A549 (cell line): Measurements from ENCODE around the gene C3orf20.

ENCODE experiments used
- CEBPB ChIP-seq, 2 experiments: fragments of >200 bp in 1 of 2; sonication (Bioruptor Twin) in 1 of 2; formaldehyde crosslinking in 1 of 2; IDR thresholded peaks; 2 replicates each; pipeline ENCODE4 v1.6.1; 2012 to 2016
- CHD2 ChIP-seq: fragments of 150-350 bp; IDR thresholded peaks from 2 replicates; pipeline ENCODE4 v1.6.1; 2014; ENCODE audit warnings: low read length; ENCODE audit not compliant: partially characterized antibody
- EP300 ChIP-seq, 2 experiments: fragments of >200 bp; sonication (Bioruptor Twin); formaldehyde crosslinking; IDR thresholded peaks; 2 replicates in 1 of 2; 3 replicates in 1 of 2; pipeline ENCODE4 v1.6.1; 2016 to 2017
- MYC ChIP-seq: IDR thresholded peaks from 2 replicates; pipeline ENCODE4 v1.6.1; 2012; ENCODE audit warnings: mild to moderate bottlenecking, inconsistent platforms, low read length, improper control_type of control experiment, borderline replicate concordance
- NFE2L2 ChIP-seq: fragments of 150-350 bp; conservative IDR thresholded peaks from 2 replicates; pipeline ENCODE4 v1.6.1; 2014; ENCODE audit warnings: low read length
- POLR2A ChIP-seq: IDR thresholded peaks from 2 replicates; pipeline ENCODE4 v1.6.1; 2012; ENCODE audit warnings: mild to moderate bottlenecking, low read length
- RFX5 ChIP-seq: fragments of 450-650 bp; IDR thresholded peaks from 2 replicates; pipeline ENCODE4 v1.7.1; 2014; ENCODE audit warnings: antibody characterized with exemption, mild to moderate bottlenecking, moderate library complexity
- TF ChIP-seq, protein P1 (sequence below): fragments of >200 bp; sonication (Bioruptor Twin); formaldehyde crosslinking; IDR thresholded peaks from 3 replicates; pipeline ENCODE4 v1.5.1; 2016
- TF ChIP-seq, protein P2 (sequence below): fragments of 150-350 bp; IDR thresholded peaks from 2 replicates; pipeline ENCODE4 v1.6.1; 2014; ENCODE audit warnings: low read depth, mild to moderate bottlenecking, low read length

DNA sequence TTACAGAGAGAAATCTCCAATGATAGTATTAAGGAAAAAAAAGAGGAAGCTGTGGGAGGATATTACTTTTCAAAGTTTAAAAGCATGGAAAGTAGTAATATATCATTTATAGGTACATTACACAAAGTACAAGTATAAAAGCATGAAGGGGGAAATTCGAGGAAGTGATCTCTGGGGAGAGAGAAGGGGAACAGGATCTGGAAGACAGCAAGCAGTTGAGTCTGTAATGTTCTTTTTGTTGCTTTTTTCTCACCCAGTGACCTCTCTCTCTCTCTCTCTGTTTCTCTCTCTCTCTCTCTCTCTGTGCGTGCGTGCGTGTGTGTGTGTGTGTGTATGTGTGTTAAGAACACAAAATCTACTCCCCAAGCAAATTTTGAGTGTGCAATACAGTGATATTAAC is 10.2 kb downstream of the C3orf20 start:
- TF ChIP-seq, protein P1, sequence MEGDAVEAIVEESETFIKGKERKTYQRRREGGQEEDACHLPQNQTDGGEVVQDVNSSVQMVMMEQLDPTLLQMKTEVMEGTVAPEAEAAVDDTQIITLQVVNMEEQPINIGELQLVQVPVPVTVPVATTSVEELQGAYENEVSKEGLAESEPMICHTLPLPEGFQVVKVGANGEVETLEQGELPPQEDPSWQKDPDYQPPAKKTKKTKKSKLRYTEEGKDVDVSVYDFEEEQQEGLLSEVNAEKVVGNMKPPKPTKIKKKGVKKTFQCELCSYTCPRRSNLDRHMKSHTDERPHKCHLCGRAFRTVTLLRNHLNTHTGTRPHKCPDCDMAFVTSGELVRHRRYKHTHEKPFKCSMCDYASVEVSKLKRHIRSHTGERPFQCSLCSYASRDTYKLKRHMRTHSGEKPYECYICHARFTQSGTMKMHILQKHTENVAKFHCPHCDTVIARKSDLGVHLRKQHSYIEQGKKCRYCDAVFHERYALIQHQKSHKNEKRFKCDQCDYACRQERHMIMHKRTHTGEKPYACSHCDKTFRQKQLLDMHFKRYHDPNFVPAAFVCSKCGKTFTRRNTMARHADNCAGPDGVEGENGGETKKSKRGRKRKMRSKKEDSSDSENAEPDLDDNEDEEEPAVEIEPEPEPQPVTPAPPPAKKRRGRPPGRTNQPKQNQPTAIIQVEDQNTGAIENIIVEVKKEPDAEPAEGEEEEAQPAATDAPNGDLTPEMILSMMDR: no peak
- TF ChIP-seq NFE2L2 (no peak), POLR2A (no peak), CEBPB (IDR thresholded peaks at IDR 0.05) (no peak), MYC (no peak), CHD2 (no peak), RFX5 (no peak), EP300 (IDR thresholded peaks at IDR 0.05) (no peak)
- TF ChIP-seq, protein P2, sequence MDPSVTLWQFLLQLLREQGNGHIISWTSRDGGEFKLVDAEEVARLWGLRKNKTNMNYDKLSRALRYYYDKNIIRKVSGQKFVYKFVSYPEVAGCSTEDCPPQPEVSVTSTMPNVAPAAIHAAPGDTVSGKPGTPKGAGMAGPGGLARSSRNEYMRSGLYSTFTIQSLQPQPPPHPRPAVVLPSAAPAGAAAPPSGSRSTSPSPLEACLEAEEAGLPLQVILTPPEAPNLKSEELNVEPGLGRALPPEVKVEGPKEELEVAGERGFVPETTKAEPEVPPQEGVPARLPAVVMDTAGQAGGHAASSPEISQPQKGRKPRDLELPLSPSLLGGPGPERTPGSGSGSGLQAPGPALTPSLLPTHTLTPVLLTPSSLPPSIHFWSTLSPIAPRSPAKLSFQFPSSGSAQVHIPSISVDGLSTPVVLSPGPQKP: no peak
